ENCODE data around the gene AKAIN1.

AKAIN1 gene

GRCh38 chr18:5162111-5162510, 34.9 kb downstream of the AKAIN1 start:
- no peak for ATAC-seq
- TF ChIP-seq ZNF8 (CRISPR knock-in tag; IDR thresholded peaks at IDR 0.05), result no peak
- TF ChIP-seq ZNF70 (CRISPR knock-in tag; IDR thresholded peaks at IDR 0.05), result no peak
- TF ChIP-seq PPARA (CRISPR knock-in tag; IDR thresholded peaks at IDR 0.05; ENCODE audit: borderline replicate concordance), result no peak
- no peak for TF ChIP-seq TOX (CRISPR knock-in tag; IDR thresholded peaks at IDR 0.05; ENCODE audit: borderline replicate concordance)
- TF ChIP-seq, protein P1, sequence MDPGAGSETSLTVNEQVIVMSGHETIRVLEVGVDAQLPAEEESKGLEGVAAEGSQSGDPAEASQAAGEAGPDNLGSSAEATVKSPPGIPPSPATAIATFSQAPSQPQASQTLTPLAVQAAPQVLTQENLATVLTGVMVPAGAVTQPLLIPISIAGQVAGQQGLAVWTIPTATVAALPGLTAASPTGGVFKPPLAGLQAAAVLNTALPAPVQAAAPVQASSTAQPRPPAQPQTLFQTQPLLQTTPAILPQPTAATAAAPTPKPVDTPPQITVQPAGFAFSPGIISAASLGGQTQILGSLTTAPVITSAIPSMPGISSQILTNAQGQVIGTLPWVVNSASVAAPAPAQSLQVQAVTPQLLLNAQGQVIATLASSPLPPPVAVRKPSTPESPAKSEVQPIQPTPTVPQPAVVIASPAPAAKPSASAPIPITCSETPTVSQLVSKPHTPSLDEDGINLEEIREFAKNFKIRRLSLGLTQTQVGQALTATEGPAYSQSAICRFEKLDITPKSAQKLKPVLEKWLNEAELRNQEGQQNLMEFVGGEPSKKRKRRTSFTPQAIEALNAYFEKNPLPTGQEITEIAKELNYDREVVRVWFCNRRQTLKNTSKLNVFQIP (CRISPR knock-in tag; IDR thresholded peaks at IDR 0.05; ENCODE audit: borderline replicate concordance, low read depth), result no peak
- TF ChIP-seq, protein P2, sequence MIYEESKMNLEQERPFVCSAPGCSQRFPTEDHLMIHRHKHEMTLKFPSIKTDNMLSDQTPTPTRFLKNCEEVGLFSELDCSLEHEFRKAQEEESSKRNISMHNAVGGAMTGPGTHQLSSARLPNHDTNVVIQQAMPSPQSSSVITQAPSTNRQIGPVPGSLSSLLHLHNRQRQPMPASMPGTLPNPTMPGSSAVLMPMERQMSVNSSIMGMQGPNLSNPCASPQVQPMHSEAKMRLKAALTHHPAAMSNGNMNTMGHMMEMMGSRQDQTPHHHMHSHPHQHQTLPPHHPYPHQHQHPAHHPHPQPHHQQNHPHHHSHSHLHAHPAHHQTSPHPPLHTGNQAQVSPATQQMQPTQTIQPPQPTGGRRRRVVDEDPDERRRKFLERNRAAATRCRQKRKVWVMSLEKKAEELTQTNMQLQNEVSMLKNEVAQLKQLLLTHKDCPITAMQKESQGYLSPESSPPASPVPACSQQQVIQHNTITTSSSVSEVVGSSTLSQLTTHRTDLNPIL (CRISPR knock-in tag; IDR thresholded peaks at IDR 0.05; ENCODE audit: low read depth), result no peak
- no peak for TF ChIP-seq CSRNP3 (CRISPR knock-in tag; IDR thresholded peaks at IDR 0.05)
- no peak for TF ChIP-seq ZNF565 (CRISPR knock-in tag; conservative IDR thresholded peaks at IDR 0.05; ENCODE audit: low read depth)
- no peak for TF ChIP-seq PATZ1 (CRISPR knock-in tag; IDR thresholded peaks at IDR 0.05; ENCODE audit: borderline replicate concordance)
- no peak for TF ChIP-seq ZFP3 (CRISPR knock-in tag; IDR thresholded peaks at IDR 0.05)
- no peak for TF ChIP-seq RARB (CRISPR knock-in tag; IDR thresholded peaks at IDR 0.05)
- TF ChIP-seq ZC3H10 (CRISPR knock-in tag; IDR thresholded peaks at IDR 0.05), result no peak

- no peak for TF ChIP-seq ZNF565 (CRISPR knock-in tag; conservative IDR thresholded peaks at IDR 0.05; ENCODE audit: low read depth)
- TF ChIP-seq, protein P2 (CRISPR knock-in tag; IDR thresholded peaks at IDR 0.05; ENCODE audit: low read depth), result no peak
- no peak for TF ChIP-seq ZFP30 (CRISPR knock-in tag; IDR thresholded peaks at IDR 0.05)
- TF ChIP-seq, protein P1 (CRISPR knock-in tag; IDR thresholded peaks at IDR 0.05; ENCODE audit: borderline replicate concordance, low read depth), result no peak
- TF ChIP-seq CSRNP3 (CRISPR knock-in tag; IDR thresholded peaks at IDR 0.05), result no peak
- TF ChIP-seq ISL1 (CRISPR knock-in tag; IDR thresholded peaks at IDR 0.05), result no peak
- TF ChIP-seq ARNTL (CRISPR knock-in tag; IDR thresholded peaks at IDR 0.05; ENCODE audit: borderline replicate concordance, low read depth), result no peak
- TF ChIP-seq TOX (CRISPR knock-in tag; IDR thresholded peaks at IDR 0.05; ENCODE audit: borderline replicate concordance), result no peak
- TF ChIP-seq ZNF8 (CRISPR knock-in tag; IDR thresholded peaks at IDR 0.05), result no peak
- no peak for TF ChIP-seq GLIS3 (CRISPR knock-in tag; IDR thresholded peaks at IDR 0.05)
- ATAC-seq, result no peak
These were observed 38.0 kb downstream of the AKAIN1 start for GRCh38 chr18:5159080-5159479.

DNA sequence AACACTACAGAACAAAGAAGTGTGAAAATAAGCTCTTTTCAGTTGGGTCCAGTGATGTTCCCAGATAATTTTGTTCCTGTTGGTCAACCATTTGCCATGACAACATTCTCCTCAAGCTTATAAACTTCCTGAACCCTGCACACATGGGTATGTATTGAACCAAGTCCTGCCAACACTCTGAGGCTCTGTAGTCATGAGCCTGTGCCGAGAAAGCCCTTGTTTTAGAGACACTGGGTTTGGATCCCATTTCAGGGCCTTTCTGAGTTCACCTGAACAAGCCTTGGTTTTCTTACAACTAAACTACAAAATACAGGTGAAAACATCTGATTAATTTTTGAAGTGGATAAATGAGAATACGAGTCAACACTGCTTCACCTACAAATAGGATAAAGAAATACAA, 38.5 kb downstream of the AKAIN1 start:
- no peak for ATAC-seq
- TF ChIP-seq ZC3H10 (CRISPR knock-in tag; IDR thresholded peaks at IDR 0.05) (no peak), ZNF70 (CRISPR knock-in tag; IDR thresholded peaks at IDR 0.05) (no peak), PPARA (CRISPR knock-in tag; IDR thresholded peaks at IDR 0.05; ENCODE audit: borderline replicate concordance) (no peak), ZFP30 (CRISPR knock-in tag; IDR thresholded peaks at IDR 0.05) (no peak), TCF4 (CRISPR knock-in tag; IDR thresholded peaks at IDR 0.05; ENCODE audit: borderline replicate concordance) (no peak), ARNTL (CRISPR knock-in tag; IDR thresholded peaks at IDR 0.05; ENCODE audit: borderline replicate concordance, low read depth) (no peak), TOX (CRISPR knock-in tag; IDR thresholded peaks at IDR 0.05; ENCODE audit: borderline replicate concordance) (no peak), TSHZ2 (CRISPR knock-in tag; IDR thresholded peaks at IDR 0.05) (no peak), ESRRG (CRISPR knock-in tag; IDR thresholded peaks at IDR 0.05) (no peak), ISL1 (CRISPR knock-in tag; IDR thresholded peaks at IDR 0.05) (no peak), ZNF565 (CRISPR knock-in tag; conservative IDR thresholded peaks at IDR 0.05; ENCODE audit: low read depth) (no peak), RARB (CRISPR knock-in tag; IDR thresholded peaks at IDR 0.05) (no peak)
- TF ChIP-seq, protein P2 (CRISPR knock-in tag; IDR thresholded peaks at IDR 0.05; ENCODE audit: low read depth), result no peak

All from SK-N-SH treated with all-trans-retinoic acid at 6 μM for 48 hours (cell line).